Progenitor cell of endocrine pancreas (in vitro differentiated cells): ENCODE data around the gene NMT1. TPM values are rescaled to one million over a fixed set of nuclear protein-coding genes. Genes with fewer than 3 reads are reported as not detected.
"Not testable (repeated sequence)": the region's sequence is repeated elsewhere in the genome, so short reads cannot be mapped to it uniquely, and the experiment has no call there.

Experiments
- DNase-seq: peaks from one replicate; pipeline ENCODE4 v3.0.0; 2021; ENCODE audit warnings: low spot score; ENCODE audit not compliant: unreplicated experiment
- H3K27ac Mint-ChIP-seq: 2 replicates; pipeline ENCODE4 v1.8.0; 2021; ENCODE audit warnings: mild to moderate bottlenecking, moderate library complexity, mixed read lengths
- H3K27me3 Mint-ChIP-seq: 2 replicates; pipeline ENCODE4 v1.8.0; 2021; ENCODE audit warnings: mixed read lengths
- H3K36me3 Mint-ChIP-seq: 2 replicates; pipeline ENCODE4 v1.8.0; 2022; ENCODE audit warnings: mixed read lengths; ENCODE audit not compliant: insufficient read depth
- H3K4me1 Mint-ChIP-seq: 2 replicates; pipeline ENCODE4 v1.8.0; 2021; ENCODE audit warnings: low read depth, mixed read lengths
- H3K4me3 Mint-ChIP-seq: 2 replicates; pipeline ENCODE4 v1.8.0; 2021; ENCODE audit warnings: low read depth, mild to moderate bottlenecking, moderate library complexity, mixed read lengths
- H3K9me3 Mint-ChIP-seq: 2 replicates; pipeline ENCODE4 v1.8.0; 2021; ENCODE audit warnings: low read depth, mixed read lengths
- total RNA-seq: library from RNA; stranded (reverse); gene quantifications from 2 replicates; pipeline ENCODE4 v1.2.1, GENCODE V29; 2021
- TF ChIP-seq, protein P1 (sequence below): fragments of 200-600 bp; sonication (generic); IDR thresholded peaks from one replicate; pipeline ENCODE4 v1.5.0; 2021; ENCODE audit warnings: antibody characterized with exemption, mild to moderate bottlenecking; ENCODE audit not compliant: unreplicated experiment

The NMT1 gene
- total RNA-seq, 1 donor from 2014 or later, result 97.4 TPM

DNA sequence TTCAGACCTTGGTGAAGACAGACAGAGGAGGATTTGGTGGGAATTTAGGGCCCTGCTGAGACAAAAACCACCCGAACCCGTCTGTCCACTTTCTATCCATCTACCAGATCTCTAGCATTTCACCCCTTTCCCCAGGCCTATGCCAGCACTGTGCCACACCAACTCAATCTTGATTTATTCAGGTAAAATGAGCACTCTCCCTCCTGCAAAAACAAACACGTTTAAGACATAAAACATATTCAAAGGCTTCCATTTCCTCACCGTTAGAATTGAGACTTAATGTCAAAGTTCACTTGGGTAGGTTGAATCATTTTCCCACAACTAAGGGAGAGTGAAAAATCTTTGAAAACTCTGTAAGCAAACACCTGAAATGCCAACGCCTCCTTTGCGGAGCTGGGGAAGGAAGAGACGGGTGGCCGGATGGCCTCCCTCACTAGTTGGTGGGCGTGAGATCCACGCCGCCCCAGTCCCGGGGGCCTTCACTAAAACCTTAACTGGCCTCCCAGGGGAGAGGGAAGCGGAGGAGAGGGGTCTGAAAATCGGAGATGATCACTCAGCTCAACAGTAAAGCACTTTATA is 10.5 kb upstream of the NMT1 start:
- Mint-ChIP-seq H3K4me1 (peaks cover 7% of the 10 kb centered on the region), H3K9me3 (no peaks in the 10 kb centered on the region), H3K36me3 (peaks cover 2% of the 10 kb centered on the region), H3K27ac (peak overlapping the region; percentile 95), H3K4me3 (peak overlapping the region; percentile 81), H3K27me3 (no peaks in the 10 kb centered on the region)
- no peak for DNase-seq
- TF ChIP-seq, protein P1, sequence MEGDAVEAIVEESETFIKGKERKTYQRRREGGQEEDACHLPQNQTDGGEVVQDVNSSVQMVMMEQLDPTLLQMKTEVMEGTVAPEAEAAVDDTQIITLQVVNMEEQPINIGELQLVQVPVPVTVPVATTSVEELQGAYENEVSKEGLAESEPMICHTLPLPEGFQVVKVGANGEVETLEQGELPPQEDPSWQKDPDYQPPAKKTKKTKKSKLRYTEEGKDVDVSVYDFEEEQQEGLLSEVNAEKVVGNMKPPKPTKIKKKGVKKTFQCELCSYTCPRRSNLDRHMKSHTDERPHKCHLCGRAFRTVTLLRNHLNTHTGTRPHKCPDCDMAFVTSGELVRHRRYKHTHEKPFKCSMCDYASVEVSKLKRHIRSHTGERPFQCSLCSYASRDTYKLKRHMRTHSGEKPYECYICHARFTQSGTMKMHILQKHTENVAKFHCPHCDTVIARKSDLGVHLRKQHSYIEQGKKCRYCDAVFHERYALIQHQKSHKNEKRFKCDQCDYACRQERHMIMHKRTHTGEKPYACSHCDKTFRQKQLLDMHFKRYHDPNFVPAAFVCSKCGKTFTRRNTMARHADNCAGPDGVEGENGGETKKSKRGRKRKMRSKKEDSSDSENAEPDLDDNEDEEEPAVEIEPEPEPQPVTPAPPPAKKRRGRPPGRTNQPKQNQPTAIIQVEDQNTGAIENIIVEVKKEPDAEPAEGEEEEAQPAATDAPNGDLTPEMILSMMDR, result no peak

DNA sequence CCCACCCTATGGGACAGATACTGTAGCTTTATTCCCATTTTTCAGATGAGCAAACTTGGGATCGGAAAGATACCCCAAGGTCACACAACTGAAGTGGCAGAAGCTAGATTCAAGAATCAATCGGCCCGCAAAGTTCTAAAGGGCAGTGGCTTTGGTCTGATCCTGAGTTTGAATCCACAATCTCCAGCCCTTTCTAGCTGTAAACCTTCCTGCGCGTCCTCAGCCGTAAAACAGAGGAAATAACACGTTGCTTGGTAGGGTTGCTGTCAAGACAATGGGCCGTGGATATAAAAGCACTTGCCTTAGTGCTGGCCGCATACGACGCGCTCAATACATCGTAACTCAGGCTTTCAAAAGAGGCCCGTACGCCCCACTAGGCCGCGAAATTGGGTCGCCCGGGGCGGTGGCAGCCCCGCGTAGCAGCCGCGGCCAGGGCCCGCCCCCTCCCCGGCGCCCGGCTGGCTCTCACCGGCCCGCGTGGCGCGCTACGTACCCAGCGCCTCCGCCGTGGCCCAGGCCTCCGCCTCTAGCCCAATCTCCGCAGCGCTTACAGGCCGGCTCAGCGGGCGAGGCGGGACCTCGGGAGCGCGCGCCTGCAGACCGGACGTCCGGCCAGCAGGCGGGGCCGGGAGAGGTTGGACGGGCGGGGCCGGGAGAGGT is 9.9 kb upstream of the NMT1 start, which contains the start of gene DCAKD:
Gene DCAKD (minus strand): TSS at position 573 of the 660 bp plus-strand sequence. CDS start 16,747 bp downstream, outside the sequence.
- Mint-ChIP-seq H3K4me3 (peak within 1 kb of the TSS; percentile 81), H3K27me3 (no peaks in the 10 kb centered on the region), H3K36me3 (peaks cover 2% of the 10 kb centered on the region), H3K4me1 (peaks cover 7% of the 10 kb centered on the region), H3K9me3 (no peaks in the 10 kb centered on the region), H3K27ac (peak within 1 kb of the TSS; percentile 95)
- TF ChIP-seq, protein P1, result no peak
- peak; percentile 87 for DNase-seq

DNA sequence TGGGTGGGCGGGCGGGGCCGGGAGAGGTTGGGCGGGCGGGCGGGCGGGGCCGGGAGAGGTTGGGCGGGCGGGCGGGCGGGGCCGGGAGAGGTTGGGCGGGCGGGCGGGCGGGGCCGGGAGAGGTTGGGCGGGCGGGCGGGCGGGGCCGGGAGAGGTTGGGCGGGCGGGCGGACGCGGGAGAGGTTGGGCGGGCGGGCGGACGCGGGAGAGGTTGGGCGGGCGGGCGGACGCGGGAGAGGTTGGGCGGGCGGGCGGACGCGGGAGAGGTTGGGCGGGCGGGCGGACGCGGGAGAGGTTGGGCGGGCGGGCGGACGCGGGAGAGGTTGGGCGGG is 9.4 kb upstream of the NMT1 start:
- not testable (repeated sequence) for H3K27me3 Mint-ChIP-seq, H3K9me3 Mint-ChIP-seq, H3K4me1 Mint-ChIP-seq, H3K4me3 Mint-ChIP-seq, H3K27ac Mint-ChIP-seq, DNase-seq, H3K36me3 Mint-ChIP-seq

DNA sequence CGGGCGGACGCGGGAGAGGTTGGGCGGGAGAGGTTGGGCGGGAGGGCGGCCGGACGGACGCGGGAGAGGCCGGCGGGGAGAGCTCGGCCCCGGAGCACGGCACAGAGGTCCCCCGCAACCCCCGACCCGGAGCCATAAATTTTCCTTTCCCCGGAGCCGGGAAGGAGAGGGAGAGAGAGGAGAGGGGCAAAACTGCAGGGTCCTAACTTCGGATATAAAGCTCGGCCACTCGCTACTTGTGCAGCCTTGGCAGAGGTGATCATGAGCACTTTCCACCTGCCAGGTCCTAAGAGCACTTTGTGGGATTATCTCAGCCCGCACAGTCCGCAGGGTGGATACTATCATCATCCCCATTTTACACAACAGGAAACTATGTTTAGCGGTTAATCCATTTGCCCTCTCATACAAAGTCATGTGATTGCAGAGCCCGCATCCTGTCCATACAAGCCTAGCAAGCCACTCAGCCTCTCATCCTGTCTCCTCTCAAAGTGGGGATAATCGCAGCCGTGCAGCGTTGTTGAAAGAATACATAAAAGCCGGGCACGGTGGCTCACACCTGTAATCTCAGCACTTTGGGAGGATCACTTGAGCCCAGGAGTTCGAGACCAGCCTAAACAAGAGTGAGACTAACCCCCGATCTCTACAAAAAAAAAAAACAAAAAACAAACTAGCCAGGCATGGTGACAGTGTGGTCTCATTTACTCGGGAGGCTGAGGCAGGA is 8.9 kb upstream of the NMT1 start:
- H3K4me1 Mint-ChIP-seq, result peaks cover 7% of the 10 kb centered on the region
- TF ChIP-seq, protein P1, result no peak

DNA sequence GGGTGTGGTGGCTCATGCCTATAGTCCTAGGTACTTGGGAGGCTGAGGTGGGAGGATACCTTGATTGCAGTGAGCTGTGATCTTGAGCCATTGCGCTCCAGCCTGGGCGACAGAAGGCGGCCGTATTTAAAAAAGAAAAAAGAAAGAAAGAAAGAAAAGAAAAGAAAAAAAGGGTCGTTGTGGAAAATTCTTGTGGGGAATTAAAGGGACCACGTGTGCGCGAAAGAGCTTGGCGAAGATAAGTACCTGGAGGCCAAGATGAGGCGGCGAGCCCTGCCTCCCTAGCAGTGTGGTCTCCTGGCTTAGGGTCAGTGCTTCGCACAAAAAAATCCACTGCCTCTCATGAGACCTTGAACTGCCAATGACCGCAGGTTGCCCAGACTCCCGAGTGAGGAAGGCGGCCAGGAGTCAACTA is 728 bp upstream of the NMT1 start:
- no peaks in the 10 kb centered on the region for H3K9me3 Mint-ChIP-seq
- H3K27ac Mint-ChIP-seq, result peak overlapping the region; percentile 99
- DNase-seq, result no peak
- H3K36me3 Mint-ChIP-seq, result no peaks in the 10 kb centered on the region
- no peaks in the 10 kb centered on the region for H3K27me3 Mint-ChIP-seq
- H3K4me1 Mint-ChIP-seq, result peaks cover 17% of the 10 kb centered on the region
- TF ChIP-seq, protein P1, result no peak
- H3K4me3 Mint-ChIP-seq, result peak overlapping the region; percentile 100

More for the DNA sequence above, 8.9 kb upstream of the NMT1 start:
- Mint-ChIP-seq H3K27me3 (no peaks in the 10 kb centered on the region), H3K27ac (peak overlapping the region; percentile 87), H3K9me3 (no peaks in the 10 kb centered on the region), H3K4me3 (peak overlapping the region; percentile 71), H3K36me3 (no peaks in the 10 kb centered on the region)
- peak; percentile 33 for DNase-seq
